Uterus (tissue), 2 donors: ENCODE results near the gene OGA.

Experiments used
- POLR2A ChIP-seq, 2 donors: fragments of 450-650 bp; IDR thresholded peaks; one replicate each; pipeline ENCODE4 v1.6.1; 2016; ENCODE audit warnings: antibody characterized with exemption in 2 of 2, mild to moderate bottlenecking in 1 of 2, moderate library complexity in 1 of 2
- TF ChIP-seq, protein P1 (sequence below), 4 experiments: fragments of 200-600 bp in 2 of 4; fragments of 450-650 bp in 2 of 4; sonication (generic) in 2 of 4; IDR thresholded peaks; one replicate each; pipeline ENCODE4 v1.5.1; 2016 to 2019; ENCODE audit warnings: antibody characterized with exemption in 4 of 4, mild to moderate bottlenecking in 2 of 4, moderate library complexity in 1 of 4

DNA sequence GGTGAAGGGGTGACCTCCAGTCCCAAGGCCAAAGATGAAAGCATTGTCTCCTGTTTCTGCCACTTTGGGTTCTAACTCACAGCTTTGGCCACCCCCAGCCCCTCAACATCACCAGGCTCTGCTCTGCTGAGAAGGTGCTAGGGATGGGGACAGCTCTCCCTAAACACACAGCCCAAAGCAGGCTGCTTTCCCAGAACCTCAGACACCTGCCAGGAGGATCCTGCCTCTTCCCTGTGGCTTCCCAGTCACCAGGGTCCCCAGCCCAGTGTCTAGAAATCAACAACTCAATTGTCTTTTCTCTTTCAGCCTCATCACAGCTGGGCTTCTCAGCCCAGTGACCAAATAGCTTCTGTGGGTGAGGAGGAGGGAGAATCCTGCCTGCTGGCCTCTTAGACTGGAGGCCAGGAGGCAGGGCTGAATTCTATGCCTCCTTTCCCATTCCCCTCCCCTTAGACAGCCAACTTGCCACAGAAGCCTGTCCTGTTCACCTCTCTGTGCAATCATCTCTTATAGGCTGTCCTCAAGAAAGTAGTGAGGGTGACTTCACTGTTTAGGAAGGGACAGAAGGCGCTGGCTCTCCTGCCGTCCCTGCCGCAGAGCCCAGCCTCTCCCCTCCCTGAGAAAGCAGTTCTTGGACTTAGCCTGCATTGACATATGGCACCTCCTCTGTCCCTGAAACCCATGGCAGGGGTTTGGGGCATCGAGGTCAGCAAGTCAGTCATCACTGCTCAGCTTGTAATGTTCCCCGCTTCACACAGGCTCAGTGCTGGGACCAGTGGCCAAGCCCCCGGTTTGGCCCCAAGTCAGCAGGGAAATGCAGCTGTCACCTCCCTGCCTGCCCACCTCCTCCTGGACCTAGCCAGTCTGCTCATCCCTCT lies 46.0 kb downstream of the OGA start:
- TF ChIP-seq, protein P1, sequence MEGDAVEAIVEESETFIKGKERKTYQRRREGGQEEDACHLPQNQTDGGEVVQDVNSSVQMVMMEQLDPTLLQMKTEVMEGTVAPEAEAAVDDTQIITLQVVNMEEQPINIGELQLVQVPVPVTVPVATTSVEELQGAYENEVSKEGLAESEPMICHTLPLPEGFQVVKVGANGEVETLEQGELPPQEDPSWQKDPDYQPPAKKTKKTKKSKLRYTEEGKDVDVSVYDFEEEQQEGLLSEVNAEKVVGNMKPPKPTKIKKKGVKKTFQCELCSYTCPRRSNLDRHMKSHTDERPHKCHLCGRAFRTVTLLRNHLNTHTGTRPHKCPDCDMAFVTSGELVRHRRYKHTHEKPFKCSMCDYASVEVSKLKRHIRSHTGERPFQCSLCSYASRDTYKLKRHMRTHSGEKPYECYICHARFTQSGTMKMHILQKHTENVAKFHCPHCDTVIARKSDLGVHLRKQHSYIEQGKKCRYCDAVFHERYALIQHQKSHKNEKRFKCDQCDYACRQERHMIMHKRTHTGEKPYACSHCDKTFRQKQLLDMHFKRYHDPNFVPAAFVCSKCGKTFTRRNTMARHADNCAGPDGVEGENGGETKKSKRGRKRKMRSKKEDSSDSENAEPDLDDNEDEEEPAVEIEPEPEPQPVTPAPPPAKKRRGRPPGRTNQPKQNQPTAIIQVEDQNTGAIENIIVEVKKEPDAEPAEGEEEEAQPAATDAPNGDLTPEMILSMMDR (IDR thresholded peaks at IDR 0.05) = no peak
- TF ChIP-seq POLR2A (IDR thresholded peaks at IDR 0.05) = no peak
